Memory B cell (primary cell): ENCODE measurements around the gene CMPK2.

Source experiments
- ATAC-seq: fragments of 150-1000 bp; cut with Tn5 transposase; 2 replicates; pipeline ENCODE4 v1.10.0; 2021; ENCODE audit warnings: low read depth, mild to moderate bottlenecking, moderate library complexity
- DNase-seq, 2 donors: peaks; one replicate each; pipeline ENCODE4 v3.0.0; 2022; ENCODE audit warnings: low spot score in 2 of 2
- H3K27ac Mint-ChIP-seq: one replicate; pipeline ENCODE4 v1.8.0; 2022; ENCODE audit warnings: mild to moderate bottlenecking, moderate library complexity, mixed read lengths
- H3K27me3 Mint-ChIP-seq: one replicate; pipeline ENCODE4 v1.8.0; 2022; ENCODE audit warnings: mixed read lengths
- H3K36me3 Mint-ChIP-seq: one replicate; pipeline ENCODE4 v1.8.0; 2022; ENCODE audit warnings: mild to moderate bottlenecking, mixed read lengths
- H3K4me1 Mint-ChIP-seq: one replicate; pipeline ENCODE4 v1.8.0; 2022; ENCODE audit warnings: mixed read lengths
- H3K4me3 Mint-ChIP-seq: one replicate; pipeline ENCODE4 v1.8.0; 2022; ENCODE audit warnings: mild to moderate bottlenecking, moderate library complexity, mixed read lengths
- H3K9me3 Mint-ChIP-seq: one replicate; pipeline ENCODE4 v1.8.0; 2022; ENCODE audit warnings: mixed read lengths

CMPK2 gene

GRCh38 chr2:6845312-6845711 is 20.4 kb downstream of the CMPK2 start:
- no peak for ATAC-seq
- no peaks in the 10 kb centered on the region for H3K4me1 Mint-ChIP-seq
- H3K9me3 Mint-ChIP-seq, result peaks cover 27% of the 10 kb centered on the region
- DNase-seq, result no peak
- no peaks in the 10 kb centered on the region for H3K27me3 Mint-ChIP-seq
- H3K36me3 Mint-ChIP-seq, result peaks cover 43% of the 10 kb centered on the region
- H3K27ac Mint-ChIP-seq, result no peak overlapping the region
- H3K4me3 Mint-ChIP-seq, result no peak overlapping the region

GRCh38 chr2:6841537-6842287 is 24.0 kb downstream of the CMPK2 start:
- H3K4me1 Mint-ChIP-seq, result no peaks in the 10 kb centered on the region
- H3K27ac Mint-ChIP-seq, result no peak overlapping the region
- H3K9me3 Mint-ChIP-seq, result peaks cover 19% of the 10 kb centered on the region
- ATAC-seq (no peak), DNase-seq (no peak)
- H3K4me3 Mint-ChIP-seq, result no peak overlapping the region
- no peaks in the 10 kb centered on the region for H3K27me3 Mint-ChIP-seq
- peaks cover 20% of the 10 kb centered on the region for H3K36me3 Mint-ChIP-seq

GRCh38 chr2:6838673-6839319 is 26.9 kb downstream of the CMPK2 start:
- Mint-ChIP-seq H3K9me3 (peaks cover 12% of the 10 kb centered on the region), H3K27me3 (no peaks in the 10 kb centered on the region), H3K27ac (no peak overlapping the region), H3K4me1 (no peaks in the 10 kb centered on the region), H3K4me3 (no peak overlapping the region), H3K36me3 (peaks cover 15% of the 10 kb centered on the region)
- no peak for DNase-seq
- no peak for ATAC-seq

GRCh38 chr2:6835467-6835866 is 30.2 kb downstream of the CMPK2 start:
- peaks cover 22% of the 10 kb centered on the region for H3K9me3 Mint-ChIP-seq
- no peak for ATAC-seq
- H3K4me3 Mint-ChIP-seq, result no peak overlapping the region
- DNase-seq, result no peak
- H3K4me1 Mint-ChIP-seq, result peaks cover 3% of the 10 kb centered on the region
- H3K36me3 Mint-ChIP-seq, result peaks cover 17% of the 10 kb centered on the region
- no peak overlapping the region for H3K27ac Mint-ChIP-seq
- H3K27me3 Mint-ChIP-seq, result no peaks in the 10 kb centered on the region

GRCh38 chr2:6834163-6834562 is 31.5 kb downstream of the CMPK2 start:
- H3K4me3 Mint-ChIP-seq, result no peak overlapping the region
- H3K27ac Mint-ChIP-seq, result no peak overlapping the region
- peaks cover 3% of the 10 kb centered on the region for H3K4me1 Mint-ChIP-seq
- DNase-seq, result no peak
- peaks cover 24% of the 10 kb centered on the region for H3K9me3 Mint-ChIP-seq
- no peak for ATAC-seq
- no peaks in the 10 kb centered on the region for H3K27me3 Mint-ChIP-seq
- peaks cover 15% of the 10 kb centered on the region for H3K36me3 Mint-ChIP-seq

GRCh38 chr2:6833300-6833604 is 32.5 kb downstream of the CMPK2 start:
- H3K27ac Mint-ChIP-seq, result no peak overlapping the region
- H3K4me3 Mint-ChIP-seq, result no peak overlapping the region
- peaks cover 3% of the 10 kb centered on the region for H3K4me1 Mint-ChIP-seq
- H3K27me3 Mint-ChIP-seq, result no peaks in the 10 kb centered on the region
- peaks cover 24% of the 10 kb centered on the region for H3K9me3 Mint-ChIP-seq
- DNase-seq, result no peak
- H3K36me3 Mint-ChIP-seq, result peaks cover 13% of the 10 kb centered on the region
- ATAC-seq, result no peak

GRCh38 chr2:6832596-6833299 is 33.0 kb downstream of the CMPK2 start:
- H3K27me3 Mint-ChIP-seq, result no peaks in the 10 kb centered on the region
- H3K36me3 Mint-ChIP-seq, result peaks cover 13% of the 10 kb centered on the region
- peaks cover 3% of the 10 kb centered on the region for H3K4me1 Mint-ChIP-seq
- peak overlapping the region; percentile 50 for H3K27ac Mint-ChIP-seq
- no peak for DNase-seq
- H3K9me3 Mint-ChIP-seq, result peaks cover 24% of the 10 kb centered on the region
- ATAC-seq, result no peak
- no peak overlapping the region for H3K4me3 Mint-ChIP-seq

- ATAC-seq (no peak), DNase-seq (no peak)
- H3K27me3 Mint-ChIP-seq, result no peaks in the 10 kb centered on the region
- peaks cover 6% of the 10 kb centered on the region for H3K4me1 Mint-ChIP-seq
- no peak overlapping the region for H3K27ac Mint-ChIP-seq
- H3K36me3 Mint-ChIP-seq, result peaks cover 13% of the 10 kb centered on the region
- H3K4me3 Mint-ChIP-seq, result no peak overlapping the region
- H3K9me3 Mint-ChIP-seq, result peaks cover 24% of the 10 kb centered on the region
Observed at GRCh38 chr2:6831229-6831628, 34.5 kb downstream of the CMPK2 start.

GRCh38 chr2:6828299-6828584 is 37.5 kb downstream of the CMPK2 start:
- ATAC-seq, result no peak
- Mint-ChIP-seq H3K27me3 (no peaks in the 10 kb centered on the region), H3K4me3 (no peak overlapping the region), H3K36me3 (peaks cover 9% of the 10 kb centered on the region), H3K27ac (no peak overlapping the region), H3K9me3 (peaks cover 19% of the 10 kb centered on the region), H3K4me1 (peaks cover 9% of the 10 kb centered on the region)
- no peak for DNase-seq

GRCh38 chr2:6827566-6828298 is 38.0 kb downstream of the CMPK2 start:
- H3K4me1 Mint-ChIP-seq, result peaks cover 6% of the 10 kb centered on the region
- peaks cover 16% of the 10 kb centered on the region for H3K9me3 Mint-ChIP-seq
- DNase-seq (no peak), ATAC-seq (no peak)
- no peaks in the 10 kb centered on the region for H3K27me3 Mint-ChIP-seq
- peaks cover 6% of the 10 kb centered on the region for H3K36me3 Mint-ChIP-seq
- no peak overlapping the region for H3K27ac Mint-ChIP-seq
- H3K4me3 Mint-ChIP-seq, result no peak overlapping the region

GRCh38 chr2:6826081-6826913 is 39.4 kb downstream of the CMPK2 start:
- ATAC-seq, result no peak
- peak in 1 of 2 donors; percentile 5 for DNase-seq
- H3K27me3 Mint-ChIP-seq, result no peaks in the 10 kb centered on the region
- H3K4me3 Mint-ChIP-seq, result no peak overlapping the region
- peaks cover 6% of the 10 kb centered on the region for H3K4me1 Mint-ChIP-seq
- peaks cover 14% of the 10 kb centered on the region for H3K9me3 Mint-ChIP-seq
- no peak overlapping the region for H3K27ac Mint-ChIP-seq
- peaks cover 5% of the 10 kb centered on the region for H3K36me3 Mint-ChIP-seq

- H3K27ac Mint-ChIP-seq, result no peak overlapping the region
- H3K27me3 Mint-ChIP-seq, result peaks cover 9% of the 10 kb centered on the region
- no peak for ATAC-seq
- peaks cover 3% of the 10 kb centered on the region for H3K9me3 Mint-ChIP-seq
- H3K4me3 Mint-ChIP-seq, result no peak overlapping the region
- no peak for DNase-seq
- peaks cover 10% of the 10 kb centered on the region for H3K4me1 Mint-ChIP-seq
- H3K36me3 Mint-ChIP-seq, result no peaks in the 10 kb centered on the region
Observed at GRCh38 chr2:6824962-6825361, 40.7 kb downstream of the CMPK2 start.

- peaks cover 10% of the 10 kb centered on the region for H3K27me3 Mint-ChIP-seq
- H3K36me3 Mint-ChIP-seq, result no peaks in the 10 kb centered on the region
- peaks cover 10% of the 10 kb centered on the region for H3K4me1 Mint-ChIP-seq
- DNase-seq (no peak), ATAC-seq (no peak)
- H3K27ac Mint-ChIP-seq, result no peak overlapping the region
- no peak overlapping the region for H3K4me3 Mint-ChIP-seq
- H3K9me3 Mint-ChIP-seq, result peaks cover 1% of the 10 kb centered on the region
Observed at GRCh38 chr2:6823111-6823510, 42.6 kb downstream of the CMPK2 start.
